NCI-H1105 treated with DMSO at 0.1 percent for 48 hours (cell line): ENCODE results near the gene MACROD2.

Source experiments
- DNase-seq: peaks from one replicate; lab custom pipeline; 2025; lab: John Stamatoyannopoulos, UW

Gene MACROD2

GRCh38 chr20:14583413-14583812 lies 588.1 kb downstream of the MACROD2 start:
- DNase-seq: no peak

GRCh38 chr20:14589383-14589782 lies 594.1 kb downstream of the MACROD2 start:
- no peak for DNase-seq

- DNase-seq: no peak
Observed at GRCh38 chr20:14595051-14595450, 599.7 kb downstream of the MACROD2 start.

- peak; percentile 29 for DNase-seq
Observed at GRCh38 chr20:14597206-14597715, 601.9 kb downstream of the MACROD2 start.

GRCh38 chr20:14599613-14600012 lies 604.3 kb downstream of the MACROD2 start:
- DNase-seq: no peak

GRCh38 chr20:14600527-14600926 lies 605.2 kb downstream of the MACROD2 start:
- no peak for DNase-seq

- DNase-seq: no peak
Observed at GRCh38 chr20:14604143-14604542, 608.8 kb downstream of the MACROD2 start.

GRCh38 chr20:14609328-14610221 lies 614.3 kb downstream of the MACROD2 start:
- DNase-seq: no peak

GRCh38 chr20:14611479-14611878 lies 616.2 kb downstream of the MACROD2 start:
- DNase-seq: no peak

GRCh38 chr20:14612391-14612790 lies 617.1 kb downstream of the MACROD2 start:
- no peak for DNase-seq

GRCh38 chr20:14616003-14616402 lies 620.7 kb downstream of the MACROD2 start:
- DNase-seq: no peak

GRCh38 chr20:14617123-14617522 lies 621.8 kb downstream of the MACROD2 start:
- DNase-seq: no peak

- no peak for DNase-seq
Observed at GRCh38 chr20:14619411-14619810, 624.1 kb downstream of the MACROD2 start.

GRCh38 chr20:14622796-14623195 lies 627.5 kb downstream of the MACROD2 start:
- DNase-seq: no peak

- DNase-seq: no peak
Observed at GRCh38 chr20:14631011-14631410, 635.7 kb downstream of the MACROD2 start.

GRCh38 chr20:14632906-14633305 lies 637.6 kb downstream of the MACROD2 start:
- DNase-seq: no peak

- no peak for DNase-seq
Observed at GRCh38 chr20:14633507-14633906, 638.2 kb downstream of the MACROD2 start.

- no peak for DNase-seq
Observed at GRCh38 chr20:14634665-14635064, 639.3 kb downstream of the MACROD2 start.

- no peak for DNase-seq
Observed at GRCh38 chr20:14637441-14637840, 642.1 kb downstream of the MACROD2 start.

- no peak for DNase-seq
Observed at GRCh38 chr20:14643146-14643545, 647.8 kb downstream of the MACROD2 start.

GRCh38 chr20:14643556-14643955 lies 648.2 kb downstream of the MACROD2 start:
- no peak for DNase-seq

GRCh38 chr20:14644306-14645097 lies 649.2 kb downstream of the MACROD2 start:
- peak; percentile 68 for DNase-seq

- no peak for DNase-seq
Observed at GRCh38 chr20:14647016-14647415, 651.7 kb downstream of the MACROD2 start.
